Left ventricle myocardium inferior (tissue), 1 donor: Measurements from ENCODE around the gene ZXDC. TPM values are rescaled to one million over a fixed set of nuclear protein-coding genes. Genes with fewer than 3 reads are reported as not detected.

ENCODE experiments used
- DNase-seq: peaks from one replicate; pipeline ENCODE4 v3.0.0-alpha.2; 2020
- H3K27ac ChIP-seq: fragments of 200-600 bp; replicated peaks from 2 replicates; pipeline ENCODE4 v1.8.0; 2021
- H3K27me3 ChIP-seq: fragments of 200-600 bp; 2 replicates; pipeline ENCODE4 v1.8.0; 2021; ENCODE audit warnings: low read depth
- H3K36me3 ChIP-seq: fragments of 200-600 bp; 2 replicates; pipeline ENCODE4 v1.8.0; 2021
- H3K4me1 ChIP-seq: fragments of 200-600 bp; 2 replicates; pipeline ENCODE4 v1.8.0; 2021
- H3K4me3 ChIP-seq: fragments of 200-600 bp; 2 replicates; pipeline ENCODE4 v1.8.0; 2021; ENCODE audit warnings: mild to moderate bottlenecking, moderate library complexity
- H3K9me3 ChIP-seq: fragments of 200-600 bp; replicated peaks from 2 replicates; pipeline ENCODE4 v1.8.0; 2021
- CTCF ChIP-seq: fragments of 200-600 bp; IDR thresholded peaks from 2 replicates; pipeline ENCODE4 v1.8.0; 2021; ENCODE audit warnings: antibody characterized with exemption, mild to moderate bottlenecking, borderline replicate concordance
- intact Hi-C: fragments of 100-400 bp; cut with micrococcal nuclease; formaldehyde crosslinking; loops from one replicate; pipeline ENCODE4 v1.11.0; 2022
- total RNA-seq: library from RNA; stranded (reverse); fragmentation: NEBNext Ultra II Directional; extraction: Animal tissue kit (Norgen Biotek cat#: 25700); gene quantifications from one replicate; pipeline ENCODE4 v1.2.1, GENCODE V29; 2021
- donor health status: DM: no; HTN: yes; CAD: no; lungs with severe emphysema.

ZXDC gene
- total RNA-seq, 1 donor from 2014 or later = 15.6 TPM

- Histone ChIP-seq H3K27ac (no peak overlapping the region), H3K9me3 (no peaks in the 10 kb centered on the region), H3K4me1 (no peaks in the 10 kb centered on the region), H3K4me3 (no peak overlapping the region), H3K36me3 (no peaks in the 10 kb centered on the region), H3K27me3 (peaks cover 8% of the 10 kb centered on the region)
- no peak for DNase-seq
- no peak for TF ChIP-seq CTCF
- intact Hi-C loops = no loop called here
These were observed 17.4 kb upstream of the ZXDC start for GRCh38 chr3:126493051-126493450.

DNA sequence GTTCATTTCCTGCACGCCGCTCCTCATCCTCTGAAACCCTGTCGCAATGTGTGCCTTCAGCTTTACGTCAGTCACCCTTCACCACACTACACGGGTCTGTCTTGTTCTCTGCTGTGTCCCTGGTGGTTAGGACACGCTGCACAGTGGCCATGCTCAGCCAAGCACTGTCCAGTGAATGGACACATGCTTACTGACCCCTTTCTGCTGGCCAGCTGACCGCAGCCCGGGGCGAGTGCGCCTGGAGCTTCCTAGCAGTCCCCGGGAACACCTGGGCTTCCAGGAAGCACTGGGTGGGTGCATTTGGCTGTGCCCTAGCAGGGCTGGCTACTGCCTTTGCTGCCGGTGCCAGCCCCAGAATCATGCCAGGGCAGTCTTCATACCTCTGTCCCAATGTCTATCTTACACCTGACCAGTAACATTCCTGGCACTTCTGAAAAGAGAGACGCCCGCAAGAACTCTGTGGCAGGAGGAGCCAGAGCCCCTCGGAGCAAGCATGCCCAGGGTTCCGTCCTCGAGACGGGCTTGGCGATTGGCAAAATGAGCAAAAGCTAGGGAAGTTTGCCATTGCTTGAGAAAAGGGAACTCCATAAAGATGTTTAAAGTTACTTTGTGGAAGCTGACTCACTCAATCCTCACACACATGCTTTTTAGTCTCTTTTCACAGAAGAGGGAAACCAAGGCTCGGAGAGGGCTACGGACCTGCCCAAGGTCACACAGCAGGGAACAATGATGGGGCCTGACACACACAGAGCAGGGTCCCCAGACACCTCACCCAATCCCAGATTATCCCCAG, 15.7 kb upstream of the ZXDC start:
- intact Hi-C loops = no loop called here
- TF ChIP-seq CTCF = no peak
- no peaks in the 10 kb centered on the region for H3K36me3 ChIP-seq
- no peak overlapping the region for H3K27ac ChIP-seq
- no peak overlapping the region for H3K4me3 ChIP-seq
- no peak for DNase-seq
- no peaks in the 10 kb centered on the region for H3K27me3 ChIP-seq
- H3K9me3 ChIP-seq = no peaks in the 10 kb centered on the region
- peaks cover 9% of the 10 kb centered on the region for H3K4me1 ChIP-seq

- intact Hi-C loops = no loop called here
- TF ChIP-seq CTCF = no peak
- Histone ChIP-seq H3K4me1 (peaks cover 9% of the 10 kb centered on the region), H3K9me3 (no peaks in the 10 kb centered on the region), H3K27me3 (no peaks in the 10 kb centered on the region), H3K27ac (no peak overlapping the region), H3K4me3 (no peak overlapping the region), H3K36me3 (no peaks in the 10 kb centered on the region)
- no peak for DNase-seq
These were observed 14.9 kb upstream of the ZXDC start for GRCh38 chr3:126490619-126491018.

GRCh38 chr3:126488886-126489569, 13.3 kb upstream of the ZXDC start:
- Histone ChIP-seq H3K27me3 (no peaks in the 10 kb centered on the region), H3K9me3 (no peaks in the 10 kb centered on the region), H3K27ac (no peak overlapping the region), H3K4me1 (peaks cover 9% of the 10 kb centered on the region), H3K36me3 (no peaks in the 10 kb centered on the region), H3K4me3 (no peak overlapping the region)
- DNase-seq = no peak
- intact Hi-C loops = no loop called here
- TF ChIP-seq CTCF = no peak

GRCh38 chr3:126488185-126488584, 12.5 kb upstream of the ZXDC start:
- TF ChIP-seq CTCF = no peak
- no peaks in the 10 kb centered on the region for H3K36me3 ChIP-seq
- no peaks in the 10 kb centered on the region for H3K27me3 ChIP-seq
- no peak overlapping the region for H3K4me3 ChIP-seq
- H3K27ac ChIP-seq = no peak overlapping the region
- H3K4me1 ChIP-seq = peaks cover 9% of the 10 kb centered on the region
- no peak for DNase-seq
- H3K9me3 ChIP-seq = no peaks in the 10 kb centered on the region
- intact Hi-C loops = no loop called here
